DND-41 (cell line): ENCODE data around the gene CDH11.

Experiments
- ATAC-seq: fragments of 200-7000 bp; cut with Tn5 transposase; 3 replicates; pipeline ENCODE4 v1.9.1; 2021; ENCODE audit warnings: low read depth; ENCODE audit not compliant: insufficient read depth
- DNase-seq: peaks from one replicate; pipeline ENCODE4 v3.0.0-alpha.2; 2020
- H2AFZ ChIP-seq: 2 replicates; pipeline ENCODE4 v1.6.0; 2012; ENCODE audit warnings: low read depth, low read length
- H3K27ac ChIP-seq: 2 replicates; pipeline ENCODE4 v1.5.1; 2012; ENCODE audit warnings: low read length, inconsistent platforms
- H3K27me3 ChIP-seq: fragments of 200-600 bp; sonication (generic); 2 replicates; pipeline ENCODE4 v1.6.0; 2012; ENCODE audit warnings: low read length, mild to moderate bottlenecking, inconsistent platforms; ENCODE audit not compliant: insufficient read depth, poor library complexity
- H3K36me3 ChIP-seq: 2 replicates; pipeline ENCODE4 v1.5.1; 2012; ENCODE audit warnings: low read length, inconsistent platforms; ENCODE audit not compliant: insufficient read depth
- H3K4me1 ChIP-seq: 2 replicates; pipeline ENCODE4 v1.5.1; 2012; ENCODE audit warnings: mild to moderate bottlenecking, low read length; ENCODE audit not compliant: insufficient read depth
- H3K4me2 ChIP-seq: 2 replicates; pipeline ENCODE4 v1.6.0; 2012; ENCODE audit warnings: mild to moderate bottlenecking, moderate library complexity, low read length, inconsistent platforms; ENCODE audit not compliant: insufficient read depth
- H3K4me3 ChIP-seq, 2 experiments: fragments of 200-600 bp in 1 of 2; shearing (Covaris generic) in 1 of 2; 2 replicates each; pipeline ENCODE4 v1.5.1; 2012 to 2016; ENCODE audit warnings: inconsistent platforms in 2 of 2, low read length in 2 of 2, mild to moderate bottlenecking in 2 of 2, low read depth in 1 of 2, moderate library complexity in 1 of 2
- H3K79me2 ChIP-seq: 2 replicates; pipeline ENCODE4 v1.6.0; 2012; ENCODE audit warnings: low read length, inconsistent platforms; ENCODE audit not compliant: insufficient read depth
- H3K9ac ChIP-seq: 2 replicates; pipeline ENCODE4 v1.6.0; 2012; ENCODE audit warnings: low read depth, mild to moderate bottlenecking, inconsistent platforms, low read length, moderate library complexity
- H3K9me3 ChIP-seq: 2 replicates; pipeline ENCODE4 v1.5.1; 2012; ENCODE audit warnings: low read length, moderate library complexity, mild to moderate bottlenecking, inconsistent platforms; ENCODE audit not compliant: insufficient read depth, severe bottlenecking
- H4K20me1 ChIP-seq: 2 replicates; pipeline ENCODE4 v1.6.0; 2012; ENCODE audit warnings: low read length; ENCODE audit not compliant: insufficient read depth
- EZH2 ChIP-seq: IDR thresholded peaks from 3 replicates; pipeline ENCODE4 v1.6.1; 2012; ENCODE audit warnings: borderline replicate concordance, low read depth, mild to moderate bottlenecking, moderate library complexity, low read length, inconsistent platforms; ENCODE audit not compliant: severe bottlenecking
- TF ChIP-seq, protein P1 (sequence below): IDR thresholded peaks from 2 replicates; pipeline ENCODE4 v1.5.1; 2012; ENCODE audit warnings: borderline replicate concordance, low read length, moderate library complexity, mild to moderate bottlenecking; ENCODE audit not compliant: poor library complexity, severe bottlenecking; ENCODE audit errors: extremely low read depth

The CDH11 gene

DNA sequence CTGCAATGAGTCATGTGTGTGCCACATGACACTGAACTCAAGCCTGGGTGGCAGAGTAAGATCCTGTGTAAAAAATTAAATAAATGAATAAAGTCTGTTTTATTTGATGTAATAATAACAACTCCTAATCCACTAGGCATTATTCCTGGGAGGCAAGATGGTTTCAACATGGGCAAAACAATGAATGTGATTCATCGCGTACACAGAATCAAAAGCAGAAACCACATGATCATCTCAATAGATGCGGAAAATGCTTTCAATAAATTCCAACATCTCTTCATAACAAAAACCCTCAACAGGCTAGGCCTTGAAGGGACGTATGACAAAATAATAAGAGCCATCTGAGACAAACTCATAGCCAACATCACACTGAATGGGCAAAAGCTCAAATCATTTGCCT lies 195.4 kb downstream of the CDH11 start:
- Histone ChIP-seq H3K27me3 (no peaks in the 10 kb centered on the region), H3K9ac (no peak overlapping the region), H3K79me2 (no peaks in the 10 kb centered on the region), H3K27ac (no peak overlapping the region), H3K4me3 (no peak overlapping the region), H3K36me3 (no peaks in the 10 kb centered on the region), H3K9me3 (no peaks in the 10 kb centered on the region), H4K20me1 (no peaks in the 10 kb centered on the region), H2AFZ (no peak overlapping the region), H3K4me1 (no peaks in the 10 kb centered on the region), H3K4me2 (no peak overlapping the region)
- DNase-seq (no peak), ATAC-seq (no peak)
- TF ChIP-seq EZH2: no peak
- TF ChIP-seq, protein P1, sequence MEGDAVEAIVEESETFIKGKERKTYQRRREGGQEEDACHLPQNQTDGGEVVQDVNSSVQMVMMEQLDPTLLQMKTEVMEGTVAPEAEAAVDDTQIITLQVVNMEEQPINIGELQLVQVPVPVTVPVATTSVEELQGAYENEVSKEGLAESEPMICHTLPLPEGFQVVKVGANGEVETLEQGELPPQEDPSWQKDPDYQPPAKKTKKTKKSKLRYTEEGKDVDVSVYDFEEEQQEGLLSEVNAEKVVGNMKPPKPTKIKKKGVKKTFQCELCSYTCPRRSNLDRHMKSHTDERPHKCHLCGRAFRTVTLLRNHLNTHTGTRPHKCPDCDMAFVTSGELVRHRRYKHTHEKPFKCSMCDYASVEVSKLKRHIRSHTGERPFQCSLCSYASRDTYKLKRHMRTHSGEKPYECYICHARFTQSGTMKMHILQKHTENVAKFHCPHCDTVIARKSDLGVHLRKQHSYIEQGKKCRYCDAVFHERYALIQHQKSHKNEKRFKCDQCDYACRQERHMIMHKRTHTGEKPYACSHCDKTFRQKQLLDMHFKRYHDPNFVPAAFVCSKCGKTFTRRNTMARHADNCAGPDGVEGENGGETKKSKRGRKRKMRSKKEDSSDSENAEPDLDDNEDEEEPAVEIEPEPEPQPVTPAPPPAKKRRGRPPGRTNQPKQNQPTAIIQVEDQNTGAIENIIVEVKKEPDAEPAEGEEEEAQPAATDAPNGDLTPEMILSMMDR: no peak

DNA sequence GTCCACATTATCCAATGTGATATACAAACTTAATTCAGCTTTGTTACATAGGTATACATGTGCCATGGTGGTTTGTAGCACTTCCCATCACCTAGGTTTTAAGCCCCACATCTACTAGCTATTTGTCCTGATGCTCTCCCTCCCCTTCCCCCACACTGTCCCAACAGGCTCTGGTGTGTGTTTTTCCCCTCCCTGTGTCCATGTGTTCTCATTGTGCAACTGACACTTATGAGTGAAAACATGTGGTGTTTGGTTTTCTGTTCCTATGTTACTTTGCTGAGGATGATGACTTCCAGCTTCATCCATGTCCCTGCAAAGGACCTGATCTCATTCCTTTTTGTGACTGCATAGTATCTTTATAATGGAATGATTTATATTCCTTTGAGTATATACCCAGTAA lies 196.7 kb downstream of the CDH11 start:
- no peak for DNase-seq
- Histone ChIP-seq H3K27ac (no peak overlapping the region), H3K4me3 (no peak overlapping the region), H3K9me3 (no peaks in the 10 kb centered on the region), H2AFZ (no peak overlapping the region), H4K20me1 (no peaks in the 10 kb centered on the region), H3K4me2 (no peak overlapping the region), H3K79me2 (no peaks in the 10 kb centered on the region), H3K4me1 (no peaks in the 10 kb centered on the region), H3K9ac (no peak overlapping the region), H3K27me3 (no peaks in the 10 kb centered on the region), H3K36me3 (no peaks in the 10 kb centered on the region)
- ATAC-seq: no peak
- TF ChIP-seq, protein P1: no peak

DNA sequence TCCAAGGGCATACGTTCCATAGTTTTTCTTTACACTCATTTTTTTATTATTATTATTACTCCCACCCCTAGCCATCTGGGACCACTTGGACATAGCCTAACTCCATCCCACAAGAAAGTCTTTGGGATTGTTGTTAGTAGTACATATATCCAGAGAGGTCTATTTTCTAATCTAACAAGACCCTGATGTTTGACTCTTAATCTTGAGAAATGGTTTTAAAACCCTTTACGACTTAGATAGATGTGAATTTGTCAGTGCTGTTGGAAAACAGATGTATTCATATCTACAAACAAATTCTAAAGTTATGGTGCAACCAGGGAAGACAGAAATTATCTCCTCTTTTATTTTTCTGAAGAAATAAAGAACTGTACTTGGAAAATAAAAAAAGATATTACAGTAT lies 197.8 kb downstream of the CDH11 start:
- no peak for TF ChIP-seq EZH2
- TF ChIP-seq, protein P1: no peak
- H3K36me3 ChIP-seq: no peaks in the 10 kb centered on the region
- H3K4me3 ChIP-seq: no peak overlapping the region
- no peaks in the 10 kb centered on the region for H3K79me2 ChIP-seq
- no peak overlapping the region for H3K4me2 ChIP-seq
- no peak overlapping the region for H3K9ac ChIP-seq
- no peak for ATAC-seq
- DNase-seq: no peak
- H4K20me1 ChIP-seq: no peaks in the 10 kb centered on the region
- no peak overlapping the region for H2AFZ ChIP-seq
- no peak overlapping the region for H3K27ac ChIP-seq
- no peaks in the 10 kb centered on the region for H3K4me1 ChIP-seq
- no peaks in the 10 kb centered on the region for H3K9me3 ChIP-seq
- no peaks in the 10 kb centered on the region for H3K27me3 ChIP-seq

DNA sequence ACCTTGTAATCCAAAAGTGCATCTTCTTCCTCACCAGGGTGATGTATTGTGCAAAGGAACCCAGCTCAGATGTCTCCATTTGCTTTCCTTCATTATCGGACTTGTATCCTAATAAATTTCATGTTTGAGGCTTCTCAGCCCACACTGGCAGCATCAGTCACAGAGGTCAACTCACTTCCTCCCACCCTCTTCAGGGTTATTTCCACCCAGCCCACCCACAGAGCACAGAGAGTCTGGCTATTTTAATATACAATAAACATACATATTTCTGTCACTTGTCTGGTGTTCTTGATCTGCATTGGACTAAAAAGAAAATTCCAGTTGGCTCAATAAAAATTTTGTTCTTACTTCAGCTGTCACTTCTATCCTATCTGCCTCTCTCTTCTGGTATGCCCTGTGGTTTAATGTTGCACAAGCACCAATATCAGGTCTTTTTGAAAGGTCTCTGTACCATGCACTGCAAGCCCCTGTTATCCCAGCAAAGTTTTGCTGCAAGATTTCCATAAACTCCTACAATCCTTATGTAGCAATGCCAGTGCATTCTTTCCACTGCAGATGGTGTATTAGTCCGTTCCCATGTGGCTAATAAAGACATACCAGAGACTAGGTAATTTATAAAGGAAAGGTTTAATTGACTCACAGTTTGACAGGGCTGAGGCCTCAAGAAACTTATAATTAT lies 201.8 kb downstream of the CDH11 start:
- no peaks in the 10 kb centered on the region for H3K9me3 ChIP-seq
- H3K4me3 ChIP-seq: no peak overlapping the region
- H3K4me1 ChIP-seq: no peaks in the 10 kb centered on the region
- H3K9ac ChIP-seq: no peak overlapping the region
- TF ChIP-seq EZH2: no peak
- TF ChIP-seq, protein P1: no peak
- ATAC-seq (no peak), DNase-seq (no peak)
- H3K79me2 ChIP-seq: no peaks in the 10 kb centered on the region
- H3K36me3 ChIP-seq: no peaks in the 10 kb centered on the region
- H3K4me2 ChIP-seq: no peak overlapping the region
- no peak overlapping the region for H2AFZ ChIP-seq
- no peaks in the 10 kb centered on the region for H4K20me1 ChIP-seq
- H3K27me3 ChIP-seq: no peaks in the 10 kb centered on the region
- no peak overlapping the region for H3K27ac ChIP-seq
